Upper lobe of left lung (tissue), 6 donors: ENCODE data around the gene TRIM44. TPM values are rescaled to one million over a fixed set of nuclear protein-coding genes. Genes with fewer than 3 reads are reported as not detected.
"Not testable (repeated sequence)": the region's sequence is repeated elsewhere in the genome, so short reads cannot be mapped to it uniquely, and the experiment has no call there.

ENCODE experiments used
- ATAC-seq, 2 donors: fragments of 200-7000 bp; cut with Tn5 transposase; one replicate each; pipeline ENCODE4 v1.9.1; 2022; ENCODE audit warnings: mild to moderate bottlenecking in 2 of 2, moderate library complexity in 2 of 2; ENCODE audit not compliant: low FRiP score in 2 of 2
- DNase-seq, 2 donors: peaks; one replicate each; pipeline ENCODE4 v3.0.0-alpha.2; 2019 to 2020
- H3K27ac ChIP-seq, 4 donors: fragments of 200-600 bp; sonication (generic); one replicate each; pipeline ENCODE4 v1.5.1; 2016 to 2019
- H3K27me3 ChIP-seq, 4 donors: fragments of 200-600 bp; sonication (generic); one replicate each; pipeline ENCODE4 v1.5.1; 2017 to 2019
- H3K36me3 ChIP-seq, 4 donors: fragments of 200-600 bp; sonication (generic); one replicate each; pipeline ENCODE4 v1.5.1; 2016 to 2019
- H3K4me1 ChIP-seq, 4 donors: fragments of 200-600 bp; sonication (generic); one replicate each; pipeline ENCODE4 v1.5.1; 2018 to 2019
- H3K4me3 ChIP-seq, 4 donors: fragments of 200-600 bp; sonication (generic); one replicate each; pipeline ENCODE4 v1.5.1; 2017 to 2019; ENCODE audit warnings: mild to moderate bottlenecking in 2 of 4, moderate library complexity in 1 of 4
- H3K9me3 ChIP-seq, 4 donors: fragments of 200-600 bp; sonication (generic); one replicate each; pipeline ENCODE4 v1.5.1; 2018 to 2019
- EP300 ChIP-seq, 4 donors: sonication (generic); formaldehyde crosslinking; IDR thresholded peaks; one replicate each; pipeline ENCODE4 v1.5.1; 2017; ENCODE audit warnings: antibody characterized with exemption in 4 of 4, control low read depth in 2 of 4
- POLR2A ChIP-seq, 4 donors: fragments of 450-650 bp; IDR thresholded peaks; one replicate each; pipeline ENCODE4 v1.5.1; 2016 to 2017; ENCODE audit warnings: antibody characterized with exemption in 4 of 4, mild to moderate bottlenecking in 2 of 4
- POLR2AphosphoS5 ChIP-seq, 2 donors: sonication (generic); formaldehyde crosslinking; IDR thresholded peaks; one replicate each; pipeline ENCODE4 v1.5.1; 2017; ENCODE audit warnings: antibody characterized with exemption in 2 of 2
- whole genome bisulfite sequencing, 2 donors: methylation state at CpG; one replicate each; pipeline ENCODE4 v1.1.5; 2017 to 2018; 5-methylcytosine and 5-hydroxymethylcytosine counted together
- total RNA-seq, 6 donors: library from RNA; depleted of rRNA in 4 of 6; stranded (reverse); fragments of >200 nt in 4 of 6; gene quantifications; one replicate each; pipeline versions ENCODE4 v1.1.0 to v1.2.1, GENCODE V29; 2016 to 2021
- TF ChIP-seq, protein P1 (sequence below), 6 experiments: fragments of 450-650 bp in 4 of 6; fragments of 200-600 bp in 2 of 6; sonication (generic) in 2 of 6; IDR thresholded peaks; one replicate each; pipeline ENCODE4 v1.5.1; 2016 to 2019; ENCODE audit warnings: antibody characterized with exemption in 6 of 6
- donor health status: DM: no; HTN: no; CAD: no; lungs with moderate emphysema.
- donor health status: DM: no; HTN: yes; CAD: no; lungs with severe emphysema.

Gene TRIM44
- total RNA-seq, 6 donors from 2014 or later = 48.9 to 133 (median 64.0) TPM

GRCh38 chr11:35664977-35665441, 2.4 kb downstream of the TRIM44 start:
- DNase-seq (no peak), ATAC-seq (no peak)
- 95 to 98% methylated on average over 5 of the region's 5 CpGs for WGBS, 2 donors
- Histone ChIP-seq H3K27me3 (no peaks in the 10 kb centered on the region), H3K4me3 (no peak overlapping the region), H3K27ac (no peak overlapping the region), H3K9me3 (peaks cover 0 to 3% (median 0%) of the 10 kb centered on the region in 4 donors), H3K4me1 (peaks cover 14 to 22% (median 16%) of the 10 kb centered on the region in 4 donors), H3K36me3 (no peaks in the 10 kb centered on the region)
- no peak for TF ChIP-seq EP300 (IDR thresholded peaks at IDR 0.05)
- no peak for TF ChIP-seq POLR2A (IDR thresholded peaks at IDR 0.05)
- TF ChIP-seq, protein P1, sequence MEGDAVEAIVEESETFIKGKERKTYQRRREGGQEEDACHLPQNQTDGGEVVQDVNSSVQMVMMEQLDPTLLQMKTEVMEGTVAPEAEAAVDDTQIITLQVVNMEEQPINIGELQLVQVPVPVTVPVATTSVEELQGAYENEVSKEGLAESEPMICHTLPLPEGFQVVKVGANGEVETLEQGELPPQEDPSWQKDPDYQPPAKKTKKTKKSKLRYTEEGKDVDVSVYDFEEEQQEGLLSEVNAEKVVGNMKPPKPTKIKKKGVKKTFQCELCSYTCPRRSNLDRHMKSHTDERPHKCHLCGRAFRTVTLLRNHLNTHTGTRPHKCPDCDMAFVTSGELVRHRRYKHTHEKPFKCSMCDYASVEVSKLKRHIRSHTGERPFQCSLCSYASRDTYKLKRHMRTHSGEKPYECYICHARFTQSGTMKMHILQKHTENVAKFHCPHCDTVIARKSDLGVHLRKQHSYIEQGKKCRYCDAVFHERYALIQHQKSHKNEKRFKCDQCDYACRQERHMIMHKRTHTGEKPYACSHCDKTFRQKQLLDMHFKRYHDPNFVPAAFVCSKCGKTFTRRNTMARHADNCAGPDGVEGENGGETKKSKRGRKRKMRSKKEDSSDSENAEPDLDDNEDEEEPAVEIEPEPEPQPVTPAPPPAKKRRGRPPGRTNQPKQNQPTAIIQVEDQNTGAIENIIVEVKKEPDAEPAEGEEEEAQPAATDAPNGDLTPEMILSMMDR (IDR thresholded peaks at IDR 0.05) = no peak
- TF ChIP-seq POLR2AphosphoS5 (IDR thresholded peaks at IDR 0.05) = no peak

GRCh38 chr11:35667257-35667656, 4.7 kb downstream of the TRIM44 start:
- H3K27ac ChIP-seq = no peak overlapping the region

DNA sequence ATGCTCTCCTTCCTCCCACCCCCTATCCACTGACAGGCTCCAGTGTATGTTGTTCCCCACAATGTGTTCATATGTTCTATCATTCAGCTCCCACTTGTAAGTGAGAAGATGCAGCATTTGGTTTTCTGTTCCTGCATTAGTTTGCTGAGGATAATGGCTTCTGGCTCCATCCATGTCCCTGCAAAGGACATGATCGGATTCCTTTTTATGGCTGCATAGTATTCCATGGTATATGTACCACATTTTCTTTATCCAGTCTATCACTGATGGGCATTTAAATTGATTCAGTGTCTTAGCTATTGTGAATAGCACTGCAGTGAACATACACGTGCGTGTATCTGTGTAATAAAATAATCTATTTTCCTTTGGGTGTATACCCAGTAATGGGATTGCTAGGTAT, 5.8 kb downstream of the TRIM44 start:
- ATAC-seq = not testable (repeated sequence)
- WGBS, 2 donors = 97 to 100% methylated on average over 3 of the region's 3 CpGs

More at GRCh38 chr11:35667257-35667656, 4.7 kb downstream of the TRIM44 start:
- Histone ChIP-seq H3K27me3 (no peaks in the 10 kb centered on the region), H3K9me3 (peaks cover 0 to 3% (median 0%) of the 10 kb centered on the region in 4 donors), H3K4me1 (peaks cover 16 to 26% (median 17%) of the 10 kb centered on the region in 4 donors), H3K4me3 (no peak overlapping the region), H3K36me3 (no peaks in the 10 kb centered on the region)
- DNase-seq = no peak
- no peak for ATAC-seq
- WGBS, 2 donors = 100% methylated on average over 1 of the region's 1 CpG
- TF ChIP-seq POLR2A (IDR thresholded peaks at IDR 0.05) = no peak
- TF ChIP-seq EP300 (IDR thresholded peaks at IDR 0.05) = no peak
- TF ChIP-seq, protein P1 (IDR thresholded peaks at IDR 0.05) = no peak
- TF ChIP-seq POLR2AphosphoS5 (IDR thresholded peaks at IDR 0.05) = no peak

GRCh38 chr11:35671396-35672127, 9.0 kb downstream of the TRIM44 start:
- Histone ChIP-seq H3K27ac (no peak overlapping the region), H3K9me3 (no peaks in the 10 kb centered on the region), H3K4me1 (peaks cover 4 to 15% (median 10%) of the 10 kb centered on the region in 4 donors), H3K27me3 (no peaks in the 10 kb centered on the region), H3K36me3 (no peaks in the 10 kb centered on the region), H3K4me3 (no peak overlapping the region)
- TF ChIP-seq EP300 (IDR thresholded peaks at IDR 0.05) = no peak
- TF ChIP-seq, protein P1 (IDR thresholded peaks at IDR 0.05) = no peak
- TF ChIP-seq POLR2AphosphoS5 (IDR thresholded peaks at IDR 0.05) = no peak
- no peak for TF ChIP-seq POLR2A (IDR thresholded peaks at IDR 0.05)
- WGBS, 2 donors = 96 to 99% methylated on average over 3 of the region's 3 CpGs
- DNase-seq (no peak), ATAC-seq (no peak)

More for the DNA sequence above, 5.8 kb downstream of the TRIM44 start:
- H3K36me3 ChIP-seq, H3K4me3 ChIP-seq, H3K27ac ChIP-seq, DNase-seq, H3K9me3 ChIP-seq, H3K27me3 ChIP-seq: not testable (repeated sequence)
- peaks cover 11 to 22% (median 13%) of the 10 kb centered on the region in 4 donors for H3K4me1 ChIP-seq

GRCh38 chr11:35672608-35673007, 10.0 kb downstream of the TRIM44 start:
- Histone ChIP-seq H3K4me3 (no peak overlapping the region), H3K27me3 (no peaks in the 10 kb centered on the region), H3K36me3 (no peaks in the 10 kb centered on the region), H3K27ac (no peak overlapping the region), H3K4me1 (peaks cover 4 to 16% (median 10%) of the 10 kb centered on the region in 4 donors), H3K9me3 (no peaks in the 10 kb centered on the region)
- ATAC-seq (no peak), DNase-seq (no peak)
- 91 to 92% methylated on average over 3 of the region's 3 CpGs for WGBS, 2 donors
- TF ChIP-seq POLR2AphosphoS5 (IDR thresholded peaks at IDR 0.05) (no peak), EP300 (IDR thresholded peaks at IDR 0.05) (no peak)
- TF ChIP-seq, protein P1 (IDR thresholded peaks at IDR 0.05) = no peak
